Activated naive CD8-positive, alpha-beta T cell treated with anti-CD3 and anti-CD28 coated beads for 36 hours (primary cell): ENCODE measurements around the gene PNPLA8. TPM values are rescaled to one million over a fixed set of nuclear protein-coding genes. Genes with fewer than 3 reads are reported as not detected.
"Not testable (repeated sequence)": the region's sequence is repeated elsewhere in the genome, so short reads cannot be mapped to it uniquely, and the experiment has no call there.

Experiments used
- DNase-seq: peaks from one replicate; pipeline ENCODE4 v3.0.0; 2021
- H3K27ac Mint-ChIP-seq: one replicate; pipeline ENCODE4 v1.8.0; 2022; ENCODE audit warnings: mild to moderate bottlenecking, moderate library complexity, mixed read lengths
- H3K27me3 Mint-ChIP-seq: one replicate; pipeline ENCODE4 v1.8.0; 2022; ENCODE audit warnings: mild to moderate bottlenecking, mixed read lengths
- H3K36me3 Mint-ChIP-seq: one replicate; pipeline ENCODE4 v1.8.0; 2021; ENCODE audit warnings: mild to moderate bottlenecking, mixed read lengths
- H3K4me1 Mint-ChIP-seq: one replicate; pipeline ENCODE4 v1.8.0; 2021; ENCODE audit warnings: mixed read lengths
- H3K4me3 Mint-ChIP-seq: one replicate; pipeline ENCODE4 v1.8.0; 2022; ENCODE audit warnings: mild to moderate bottlenecking, moderate library complexity, mixed read lengths
- H3K9me3 Mint-ChIP-seq: one replicate; pipeline ENCODE4 v1.8.0; 2022; ENCODE audit warnings: mixed read lengths
- total RNA-seq, 2 experiments: library from RNA; stranded (reverse); gene quantifications; one replicate each; pipeline ENCODE4 v1.2.3, GENCODE V29; 2021

The PNPLA8 gene
- total RNA-seq: 10 to 100 TPM; 14.8 to 15.2 TPM

- Mint-ChIP-seq H3K9me3 (no peaks in the 10 kb centered on the region), H3K27ac (peak within 1 kb of the TSS; percentile 98), H3K4me3 (peak within 1 kb of the TSS; percentile 88), H3K4me1 (peaks cover 38% of the 10 kb centered on the region), H3K27me3 (no peaks in the 10 kb centered on the region), H3K36me3 (no peaks in the 10 kb centered on the region)
- DNase-seq: peak; percentile 100
Measured at GRCh38 chr7:108525985-108526767, at the start of gene PNPLA8. Gene PNPLA8, minus strand, starts transcription at chr7:108526135. Its CDS starts 10,644 bp downstream, at chr7:108515491.

DNA sequence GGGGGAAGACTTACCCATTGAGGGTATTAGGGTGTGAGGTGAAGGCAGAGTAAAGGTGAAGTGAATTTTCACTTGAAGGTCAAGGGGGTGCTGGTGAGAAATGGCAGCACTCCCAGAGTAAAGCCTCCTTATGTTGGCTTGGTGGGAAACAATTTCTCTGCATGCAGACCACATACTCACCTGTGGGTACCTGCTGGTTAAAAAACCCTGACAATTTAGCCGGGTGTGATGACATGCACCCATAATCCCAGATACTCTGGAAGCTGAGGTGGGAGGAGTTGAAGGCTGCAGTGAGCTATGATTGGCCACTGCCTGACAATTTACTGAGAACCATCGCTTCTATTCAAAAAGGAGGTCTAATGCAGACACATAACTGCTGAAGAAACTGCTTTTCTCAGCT lies 49.2 kb upstream of the PNPLA8 start:
- DNase-seq: no peak
- peaks cover 44% of the 10 kb centered on the region for H3K36me3 Mint-ChIP-seq
- no peak overlapping the region for H3K4me3 Mint-ChIP-seq
- H3K27me3 Mint-ChIP-seq: no peaks in the 10 kb centered on the region
- peaks cover 30% of the 10 kb centered on the region for H3K4me1 Mint-ChIP-seq
- H3K27ac Mint-ChIP-seq: no peak overlapping the region
- peaks cover 4% of the 10 kb centered on the region for H3K9me3 Mint-ChIP-seq

- H3K4me1 Mint-ChIP-seq: peaks cover 40% of the 10 kb centered on the region
- H3K4me3 Mint-ChIP-seq: no peak overlapping the region
- H3K27me3 Mint-ChIP-seq: no peaks in the 10 kb centered on the region
- no peak for DNase-seq
- no peaks in the 10 kb centered on the region for H3K9me3 Mint-ChIP-seq
- no peak overlapping the region for H3K27ac Mint-ChIP-seq
- H3K36me3 Mint-ChIP-seq: peaks cover 46% of the 10 kb centered on the region
Measured at GRCh38 chr7:108572480-108572879, 46.5 kb upstream of the PNPLA8 start.

GRCh38 chr7:108570146-108570755 lies 44.3 kb upstream of the PNPLA8 start:
- H3K36me3 Mint-ChIP-seq: peaks cover 43% of the 10 kb centered on the region
- H3K27me3 Mint-ChIP-seq: no peaks in the 10 kb centered on the region

DNA sequence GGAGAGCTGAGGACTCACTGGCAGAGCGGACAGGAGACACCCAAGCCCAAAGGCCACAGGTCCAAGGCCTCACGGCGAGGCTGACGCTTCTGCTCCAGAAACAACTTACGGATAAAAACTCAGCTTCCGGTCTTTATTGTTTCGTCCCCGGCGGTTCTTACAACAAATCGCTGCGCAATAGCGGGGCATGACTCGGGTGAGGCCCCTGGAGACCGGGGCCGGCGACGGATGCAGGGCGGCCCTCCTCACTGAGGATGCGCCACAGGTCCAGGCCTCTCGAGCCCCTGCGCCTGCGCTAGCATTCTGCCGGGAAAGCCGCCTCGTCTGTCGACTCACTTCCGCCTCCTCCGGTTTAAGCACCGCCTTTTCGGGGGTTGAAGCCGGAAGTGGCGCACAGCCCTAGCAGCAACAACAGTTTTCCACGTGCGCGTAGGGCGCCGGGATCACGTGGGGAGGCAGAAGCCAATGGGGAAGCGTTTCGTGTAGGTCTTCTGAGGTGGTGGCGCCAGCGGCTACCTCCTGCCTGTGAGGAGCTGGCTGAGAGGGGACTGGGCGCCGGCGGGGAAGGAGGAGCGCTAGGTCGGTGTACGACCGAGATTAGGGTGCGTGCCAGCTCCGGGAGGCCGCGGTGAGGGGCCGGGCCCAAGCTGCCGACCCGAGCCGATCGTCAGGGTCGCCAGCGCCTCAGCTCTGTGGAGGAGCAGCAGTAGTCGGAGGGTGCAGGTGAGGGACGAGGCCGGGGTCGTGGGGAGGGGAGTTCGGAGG lies 43.6 kb upstream of the PNPLA8 start, which contains the start of the genes DNAJB9 and THAP5:
DNAJB9 (plus strand) TSS at position 494 of the 765 bp plus-strand sequence. CDS start 1,853 bp downstream, outside the sequence.
THAP5 (minus strand) TSS at position 326 of the 765 bp plus-strand sequence; CDS start at position 189, 137 bp downstream.
- Mint-ChIP-seq H3K4me3 (peak within 1 kb of the TSS; percentile 98), H3K27me3 (no peaks in the 10 kb centered on the region), H3K9me3 (no peaks in the 10 kb centered on the region), H3K4me1 (peaks cover 40% of the 10 kb centered on the region), H3K36me3 (peaks cover 41% of the 10 kb centered on the region), H3K27ac (peak within 1 kb of the TSS; percentile 99)
- DNase-seq: peak; percentile 99

More at GRCh38 chr7:108570146-108570755, 44.3 kb upstream of the PNPLA8 start:
- peak overlapping the region; percentile 98 for H3K4me3 Mint-ChIP-seq
- peaks cover 41% of the 10 kb centered on the region for H3K4me1 Mint-ChIP-seq
- DNase-seq: peak; percentile 38
- peak overlapping the region; percentile 99 for H3K27ac Mint-ChIP-seq
- no peaks in the 10 kb centered on the region for H3K9me3 Mint-ChIP-seq

- DNase-seq: no peak
- peaks cover 37% of the 10 kb centered on the region for H3K4me1 Mint-ChIP-seq
- peaks cover 46% of the 10 kb centered on the region for H3K36me3 Mint-ChIP-seq
- H3K27me3 Mint-ChIP-seq: no peaks in the 10 kb centered on the region
- H3K27ac Mint-ChIP-seq: peak overlapping the region; percentile 99
- peak overlapping the region; percentile 98 for H3K4me3 Mint-ChIP-seq
- no peaks in the 10 kb centered on the region for H3K9me3 Mint-ChIP-seq
Measured at GRCh38 chr7:108568801-108569380, 43.0 kb upstream of the PNPLA8 start.

GRCh38 chr7:108565987-108566386 lies 40.1 kb upstream of the PNPLA8 start:
- Mint-ChIP-seq H3K36me3 (peaks cover 45% of the 10 kb centered on the region), H3K4me1 (peaks cover 18% of the 10 kb centered on the region), H3K4me3 (no peak overlapping the region), H3K27ac (no peak overlapping the region), H3K9me3 (no peaks in the 10 kb centered on the region), H3K27me3 (no peaks in the 10 kb centered on the region)
- no peak for DNase-seq

- Mint-ChIP-seq H3K36me3 (peaks cover 61% of the 10 kb centered on the region), H3K4me3 (no peak overlapping the region), H3K9me3 (peaks cover 26% of the 10 kb centered on the region), H3K27ac (no peak overlapping the region), H3K4me1 (peaks cover 5% of the 10 kb centered on the region), H3K27me3 (no peaks in the 10 kb centered on the region)
- DNase-seq: no peak
Measured at GRCh38 chr7:108561047-108561619, 35.2 kb upstream of the PNPLA8 start.

DNA sequence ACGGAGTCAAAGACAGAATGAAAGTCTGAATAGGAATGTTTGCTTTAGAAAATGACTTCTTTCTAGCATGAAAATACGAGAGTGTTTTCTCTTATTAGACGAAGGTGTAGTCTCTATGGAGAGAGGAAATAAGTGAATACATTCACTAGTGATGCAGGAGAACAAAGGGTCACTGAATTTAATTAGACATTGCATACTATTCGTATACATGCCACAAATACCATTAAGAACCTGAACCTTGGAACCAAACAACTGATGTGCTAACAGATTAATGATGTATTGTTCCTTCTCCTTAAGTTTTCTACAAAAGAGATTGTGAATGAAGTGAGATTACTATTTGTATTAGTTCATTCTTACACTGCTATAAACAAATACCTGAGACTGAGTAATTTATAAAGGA lies 33.3 kb upstream of the PNPLA8 start:
- Mint-ChIP-seq H3K4me1 (peaks cover 2% of the 10 kb centered on the region), H3K4me3 (no peak overlapping the region), H3K36me3 (peaks cover 55% of the 10 kb centered on the region), H3K9me3 (peaks cover 28% of the 10 kb centered on the region), H3K27me3 (no peaks in the 10 kb centered on the region), H3K27ac (no peak overlapping the region)
- DNase-seq: no peak

DNA sequence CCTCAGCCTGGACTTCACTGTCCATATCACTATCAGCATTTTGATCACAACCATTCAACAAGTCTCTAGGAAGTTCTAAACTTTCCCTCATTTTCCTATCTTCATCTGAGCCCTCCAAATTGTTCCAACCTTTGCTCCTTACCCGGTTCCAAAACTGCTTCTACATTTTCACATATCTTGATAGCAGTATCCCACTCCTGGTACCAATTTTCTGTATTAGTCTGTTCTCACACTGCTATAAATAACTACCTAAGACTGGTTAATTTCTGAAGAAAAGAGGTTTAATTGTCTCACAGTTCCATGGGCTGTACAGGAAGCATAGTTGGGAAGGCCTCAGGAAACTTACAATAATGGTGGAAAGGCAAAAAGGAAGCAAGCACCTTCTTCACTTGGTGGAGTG lies 31.7 kb upstream of the PNPLA8 start:
- DNase-seq: no peak
- Mint-ChIP-seq H3K4me1 (peaks cover 2% of the 10 kb centered on the region), H3K9me3 (peaks cover 28% of the 10 kb centered on the region), H3K27ac (no peak overlapping the region), H3K27me3 (no peaks in the 10 kb centered on the region), H3K4me3 (no peak overlapping the region), H3K36me3 (peaks cover 47% of the 10 kb centered on the region)

DNA sequence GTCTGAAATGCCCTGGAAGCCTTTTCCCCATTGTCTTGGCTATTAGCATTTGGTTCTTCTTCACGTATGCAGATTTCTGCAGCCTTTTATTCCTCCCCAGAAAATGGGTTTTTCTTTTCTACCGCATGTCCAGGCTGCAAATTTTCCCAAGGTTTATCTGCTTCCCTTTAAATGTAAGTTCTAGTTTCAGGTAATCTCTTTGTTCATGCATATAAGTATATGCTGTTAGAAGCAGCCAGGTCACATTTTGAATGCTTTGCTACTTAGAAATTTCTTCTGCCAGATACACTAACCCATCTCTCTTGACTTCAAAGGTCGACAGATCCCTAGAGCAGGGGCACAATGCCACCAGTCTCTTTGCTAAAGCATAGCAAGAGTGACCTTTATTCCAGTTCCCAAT lies 31.3 kb upstream of the PNPLA8 start:
- peaks cover 2% of the 10 kb centered on the region for H3K4me1 Mint-ChIP-seq
- no peak overlapping the region for H3K4me3 Mint-ChIP-seq
- H3K36me3 Mint-ChIP-seq: peaks cover 44% of the 10 kb centered on the region
- no peaks in the 10 kb centered on the region for H3K27me3 Mint-ChIP-seq
- no peak overlapping the region for H3K27ac Mint-ChIP-seq
- peaks cover 28% of the 10 kb centered on the region for H3K9me3 Mint-ChIP-seq
- DNase-seq: no peak

GRCh38 chr7:108556665-108557064 lies 30.7 kb upstream of the PNPLA8 start:
- DNase-seq, H3K27me3 Mint-ChIP-seq, H3K4me1 Mint-ChIP-seq, H3K4me3 Mint-ChIP-seq, H3K27ac Mint-ChIP-seq: not testable (repeated sequence)
- Mint-ChIP-seq H3K36me3 (peaks cover 43% of the 10 kb centered on the region), H3K9me3 (peaks cover 28% of the 10 kb centered on the region)

DNA sequence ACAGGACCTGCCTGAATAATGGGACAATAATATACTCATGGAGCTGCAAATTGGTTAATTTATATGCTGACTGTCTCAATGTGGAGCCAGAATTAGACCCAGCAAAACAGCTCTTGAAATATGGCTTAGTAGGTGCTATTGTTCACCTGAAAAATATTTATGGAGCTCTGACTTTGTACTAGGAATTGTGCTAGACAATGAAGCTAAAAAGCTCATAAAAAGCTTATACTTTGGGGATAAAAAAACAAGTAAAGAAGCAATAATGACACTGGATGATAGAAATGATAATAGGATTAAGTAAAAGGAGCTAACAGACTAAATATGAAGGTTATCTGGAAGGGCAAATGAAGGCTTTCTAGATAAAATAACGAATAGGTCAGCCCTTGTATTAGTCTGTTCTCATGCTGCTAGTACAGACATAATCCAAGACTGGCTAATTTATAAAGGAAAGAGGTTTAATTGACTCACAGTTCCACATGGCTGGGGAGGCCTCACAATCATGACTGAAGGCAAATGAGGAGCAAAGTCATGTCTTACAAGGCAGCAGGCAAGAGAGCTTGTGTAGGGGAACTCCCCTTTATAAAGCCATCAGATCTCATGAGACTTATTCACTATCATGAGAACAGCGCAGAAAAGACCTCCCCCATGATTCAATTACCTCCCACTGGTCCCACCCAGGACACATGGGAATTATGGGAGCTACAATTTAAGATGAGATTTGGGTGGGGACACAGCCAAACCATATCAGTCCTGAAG lies 22.4 kb upstream of the PNPLA8 start:
- H3K36me3 Mint-ChIP-seq, H3K4me3 Mint-ChIP-seq, H3K27me3 Mint-ChIP-seq, H3K27ac Mint-ChIP-seq, DNase-seq, H3K4me1 Mint-ChIP-seq, H3K9me3 Mint-ChIP-seq: not testable (repeated sequence)

DNA sequence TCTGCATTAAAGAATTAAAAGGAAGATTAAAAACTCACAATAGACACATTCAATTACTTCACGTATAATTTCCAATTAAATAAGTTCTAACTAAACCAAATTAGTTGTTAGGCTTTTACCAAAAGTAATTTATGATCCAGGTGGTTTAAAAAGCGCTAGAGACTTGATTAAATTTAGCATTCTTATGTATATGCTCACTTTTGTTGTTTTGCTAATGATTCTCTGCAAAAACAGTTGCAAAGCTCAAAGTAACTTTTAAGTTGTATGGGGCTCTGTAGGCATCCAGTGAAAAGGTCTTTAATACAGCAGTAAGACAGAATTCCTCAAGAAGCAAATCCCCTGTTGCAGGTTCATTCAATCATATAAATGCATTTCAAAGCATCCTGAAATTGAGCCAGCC lies 15.5 kb upstream of the PNPLA8 start:
- no peaks in the 10 kb centered on the region for H3K4me1 Mint-ChIP-seq
- no peaks in the 10 kb centered on the region for H3K9me3 Mint-ChIP-seq
- peaks cover 3% of the 10 kb centered on the region for H3K27me3 Mint-ChIP-seq
- no peak overlapping the region for H3K4me3 Mint-ChIP-seq
- no peak for DNase-seq
- H3K36me3 Mint-ChIP-seq: no peaks in the 10 kb centered on the region
- H3K27ac Mint-ChIP-seq: no peak overlapping the region
